ENCODE data around the gene PRPF8. TPM values are rescaled to one million over a fixed set of nuclear protein-coding genes. Genes with fewer than 3 reads are reported as not detected.
A peak's percentile ranks its signal among the peaks of the same experiment; 100 is the strongest.

PRPF8 gene
- total RNA-seq, 1 donor from 2014 or later: 297 TPM

GRCh38 chr17:1626333-1626732, 58.3 kb downstream of the PRPF8 start:
- Mint-ChIP-seq H3K9me3 (ENCODE audit: unreplicated experiment) (peaks cover 12% of the 10 kb centered on the region), H3K4me3 (ENCODE audit: unreplicated experiment) (peak overlapping the region; percentile 82), H3K27ac (ENCODE audit: unreplicated experiment) (no peak overlapping the region), H3K36me3 (ENCODE audit: unreplicated experiment) (no peaks in the 10 kb centered on the region), H3K4me1 (ENCODE audit: low read depth, unreplicated experiment) (peaks cover 16% of the 10 kb centered on the region), H3K27me3 (ENCODE audit: unreplicated experiment) (peaks cover 14% of the 10 kb centered on the region)
- no peak for DNase-seq
- TF ChIP-seq, protein P1, sequence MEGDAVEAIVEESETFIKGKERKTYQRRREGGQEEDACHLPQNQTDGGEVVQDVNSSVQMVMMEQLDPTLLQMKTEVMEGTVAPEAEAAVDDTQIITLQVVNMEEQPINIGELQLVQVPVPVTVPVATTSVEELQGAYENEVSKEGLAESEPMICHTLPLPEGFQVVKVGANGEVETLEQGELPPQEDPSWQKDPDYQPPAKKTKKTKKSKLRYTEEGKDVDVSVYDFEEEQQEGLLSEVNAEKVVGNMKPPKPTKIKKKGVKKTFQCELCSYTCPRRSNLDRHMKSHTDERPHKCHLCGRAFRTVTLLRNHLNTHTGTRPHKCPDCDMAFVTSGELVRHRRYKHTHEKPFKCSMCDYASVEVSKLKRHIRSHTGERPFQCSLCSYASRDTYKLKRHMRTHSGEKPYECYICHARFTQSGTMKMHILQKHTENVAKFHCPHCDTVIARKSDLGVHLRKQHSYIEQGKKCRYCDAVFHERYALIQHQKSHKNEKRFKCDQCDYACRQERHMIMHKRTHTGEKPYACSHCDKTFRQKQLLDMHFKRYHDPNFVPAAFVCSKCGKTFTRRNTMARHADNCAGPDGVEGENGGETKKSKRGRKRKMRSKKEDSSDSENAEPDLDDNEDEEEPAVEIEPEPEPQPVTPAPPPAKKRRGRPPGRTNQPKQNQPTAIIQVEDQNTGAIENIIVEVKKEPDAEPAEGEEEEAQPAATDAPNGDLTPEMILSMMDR (IDR thresholded peaks at IDR 0.05; ENCODE audit: partially characterized antibody, unreplicated experiment): no peak

- Mint-ChIP-seq H3K4me3 (ENCODE audit: unreplicated experiment) (peak overlapping the region; percentile 55), H3K36me3 (ENCODE audit: unreplicated experiment) (no peaks in the 10 kb centered on the region), H3K4me1 (ENCODE audit: low read depth, unreplicated experiment) (peaks cover 19% of the 10 kb centered on the region), H3K27me3 (ENCODE audit: unreplicated experiment) (peaks cover 12% of the 10 kb centered on the region), H3K9me3 (ENCODE audit: unreplicated experiment) (peaks cover 9% of the 10 kb centered on the region), H3K27ac (ENCODE audit: unreplicated experiment) (no peak overlapping the region)
- TF ChIP-seq, protein P1 (IDR thresholded peaks at IDR 0.05; ENCODE audit: partially characterized antibody, unreplicated experiment): no peak
- DNase-seq: no peak
Observed at GRCh38 chr17:1625581-1625980, 59.1 kb downstream of the PRPF8 start.

DNA sequence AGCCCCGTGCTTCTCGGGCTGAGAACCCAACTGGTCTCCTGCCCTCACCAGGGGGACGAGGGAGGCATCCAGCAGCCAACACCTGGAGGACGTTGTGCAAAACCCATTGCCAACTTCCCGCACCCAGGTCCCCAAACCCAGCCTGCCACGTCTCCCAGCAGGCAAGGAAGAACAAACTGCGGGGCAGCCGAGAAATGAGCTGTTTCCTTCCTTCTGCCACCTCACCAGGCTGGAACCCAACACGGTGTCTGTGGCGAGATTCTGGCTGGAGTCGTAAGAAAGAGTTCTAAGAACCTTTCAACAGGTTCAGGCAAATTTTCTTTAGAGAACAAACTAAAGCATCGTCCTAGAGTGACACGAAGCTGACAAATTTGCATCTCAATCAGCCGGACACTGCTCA, 59.6 kb downstream of the PRPF8 start:
- H3K4me1 Mint-ChIP-seq (ENCODE audit: low read depth, unreplicated experiment): peaks cover 19% of the 10 kb centered on the region
- H3K27ac Mint-ChIP-seq (ENCODE audit: unreplicated experiment): no peak overlapping the region
- no peak for DNase-seq
- H3K36me3 Mint-ChIP-seq (ENCODE audit: unreplicated experiment): no peaks in the 10 kb centered on the region
- peaks cover 10% of the 10 kb centered on the region for H3K9me3 Mint-ChIP-seq (ENCODE audit: unreplicated experiment)
- TF ChIP-seq, protein P1 (IDR thresholded peaks at IDR 0.05; ENCODE audit: partially characterized antibody, unreplicated experiment): no peak
- peaks cover 10% of the 10 kb centered on the region for H3K27me3 Mint-ChIP-seq (ENCODE audit: unreplicated experiment)
- H3K4me3 Mint-ChIP-seq (ENCODE audit: unreplicated experiment): no peak overlapping the region

GRCh38 chr17:1624650-1625049, 60.0 kb downstream of the PRPF8 start:
- Mint-ChIP-seq H3K36me3 (ENCODE audit: unreplicated experiment) (no peaks in the 10 kb centered on the region), H3K27ac (ENCODE audit: unreplicated experiment) (no peak overlapping the region), H3K9me3 (ENCODE audit: unreplicated experiment) (peaks cover 10% of the 10 kb centered on the region), H3K27me3 (ENCODE audit: unreplicated experiment) (peaks cover 11% of the 10 kb centered on the region), H3K4me1 (ENCODE audit: low read depth, unreplicated experiment) (peaks cover 19% of the 10 kb centered on the region), H3K4me3 (ENCODE audit: unreplicated experiment) (no peak overlapping the region)
- TF ChIP-seq, protein P1 (IDR thresholded peaks at IDR 0.05; ENCODE audit: partially characterized antibody, unreplicated experiment): no peak
- DNase-seq: no peak

DNA sequence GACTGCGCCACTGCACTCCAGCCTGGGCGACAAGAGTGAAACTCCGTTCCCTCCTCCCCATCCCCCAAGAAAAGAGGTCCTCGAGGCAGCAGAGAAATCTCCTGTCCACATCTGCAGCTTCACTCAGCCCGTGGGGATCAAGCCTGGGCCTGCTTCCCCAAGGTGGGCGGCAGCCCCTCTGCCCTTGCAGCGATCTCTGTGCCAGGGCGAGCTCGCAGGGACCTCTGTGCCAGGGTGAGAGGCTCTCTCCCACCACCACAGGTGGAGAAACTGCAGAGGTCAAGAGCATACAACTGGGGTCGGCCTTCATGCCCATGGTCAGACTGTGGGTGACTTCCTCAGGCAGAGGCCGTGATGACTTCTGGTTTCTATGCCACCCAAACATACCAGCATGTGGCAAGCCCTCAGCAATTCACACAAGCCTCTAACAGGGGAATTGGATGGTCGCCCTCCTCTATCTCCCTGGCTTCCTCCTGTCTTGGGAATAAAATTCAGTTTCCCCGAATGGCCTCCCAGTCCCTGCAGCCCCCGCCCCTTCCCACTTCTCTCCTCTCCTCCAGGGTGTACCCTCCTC, 61.5 kb downstream of the PRPF8 start:
- peaks cover 12% of the 10 kb centered on the region for H3K27me3 Mint-ChIP-seq (ENCODE audit: unreplicated experiment)

More for the DNA sequence above, 61.5 kb downstream of the PRPF8 start:
- DNase-seq: no peak
- H3K36me3 Mint-ChIP-seq (ENCODE audit: unreplicated experiment): no peaks in the 10 kb centered on the region
- peaks cover 19% of the 10 kb centered on the region for H3K4me1 Mint-ChIP-seq (ENCODE audit: low read depth, unreplicated experiment)
- TF ChIP-seq, protein P1 (IDR thresholded peaks at IDR 0.05; ENCODE audit: partially characterized antibody, unreplicated experiment): no peak
- no peak overlapping the region for H3K4me3 Mint-ChIP-seq (ENCODE audit: unreplicated experiment)
- no peak overlapping the region for H3K27ac Mint-ChIP-seq (ENCODE audit: unreplicated experiment)
- peaks cover 9% of the 10 kb centered on the region for H3K9me3 Mint-ChIP-seq (ENCODE audit: unreplicated experiment)
